Measurements from ENCODE around the gene ADCK1. TPM values are rescaled to one million over a fixed set of nuclear protein-coding genes. Genes with fewer than 3 reads are reported as not detected.

ADCK1 gene
- total RNA-seq, 1 experiment from 2014 or later: 10.1 TPM

GRCh38 chr14:77869340-77869739 is 69.4 kb downstream of the ADCK1 start:
- H3K4me1 ChIP-seq (ENCODE audit: control insufficient read depth, insufficient read depth, low read length): no peaks in the 10 kb centered on the region
- no peaks in the 10 kb centered on the region for H3K36me3 ChIP-seq (ENCODE audit: control insufficient read depth, insufficient read depth, low read length)
- ATAC-seq: no peak
- no TSS peak for BruUV-seq (replicated peaks)
- CTCF ChIA-PET: no interaction called here
- intact Hi-C loops (cut with micrococcal nuclease; ENCODE audit: unreplicated experiment) (loop anchor here (10.0 kb wide), 1 partner anchor 115 kb away; no protein-coding TSS in a partner anchor), in situ Hi-C loops (cut with HindIII; ENCODE audit: low pct_unique_long_range_greater_than_20kb, low sequenced_read_pairs) (no loop called here)
- no peak overlapping the region for H3K4me3 ChIP-seq (ENCODE audit: low read depth in 2 of 2, low read length in 2 of 2)
- H3K27ac ChIP-seq (ENCODE audit: low read length): no peak overlapping the region
- no peak for DNase-seq (ENCODE audit: low read depth, low spot score)
- H3K27me3 ChIP-seq (ENCODE audit: control insufficient read depth, insufficient read depth, low read length): no peaks in the 10 kb centered on the region
- H3K9me3 ChIP-seq (ENCODE audit: control insufficient read depth, insufficient read depth, low read depth, low read length): no peaks in the 10 kb centered on the region
- TF ChIP-seq POLR2AphosphoS5 (IDR thresholded peaks at IDR 0.05; ENCODE audit: low read depth, low read length) (no peak), TCF7L2 (IDR thresholded peaks at IDR 0.05; ENCODE audit: low read depth, low read length) (no peak), CTCF (IDR thresholded peaks at IDR 0.05) (no peak)
- TF ChIP-seq, protein P1, sequence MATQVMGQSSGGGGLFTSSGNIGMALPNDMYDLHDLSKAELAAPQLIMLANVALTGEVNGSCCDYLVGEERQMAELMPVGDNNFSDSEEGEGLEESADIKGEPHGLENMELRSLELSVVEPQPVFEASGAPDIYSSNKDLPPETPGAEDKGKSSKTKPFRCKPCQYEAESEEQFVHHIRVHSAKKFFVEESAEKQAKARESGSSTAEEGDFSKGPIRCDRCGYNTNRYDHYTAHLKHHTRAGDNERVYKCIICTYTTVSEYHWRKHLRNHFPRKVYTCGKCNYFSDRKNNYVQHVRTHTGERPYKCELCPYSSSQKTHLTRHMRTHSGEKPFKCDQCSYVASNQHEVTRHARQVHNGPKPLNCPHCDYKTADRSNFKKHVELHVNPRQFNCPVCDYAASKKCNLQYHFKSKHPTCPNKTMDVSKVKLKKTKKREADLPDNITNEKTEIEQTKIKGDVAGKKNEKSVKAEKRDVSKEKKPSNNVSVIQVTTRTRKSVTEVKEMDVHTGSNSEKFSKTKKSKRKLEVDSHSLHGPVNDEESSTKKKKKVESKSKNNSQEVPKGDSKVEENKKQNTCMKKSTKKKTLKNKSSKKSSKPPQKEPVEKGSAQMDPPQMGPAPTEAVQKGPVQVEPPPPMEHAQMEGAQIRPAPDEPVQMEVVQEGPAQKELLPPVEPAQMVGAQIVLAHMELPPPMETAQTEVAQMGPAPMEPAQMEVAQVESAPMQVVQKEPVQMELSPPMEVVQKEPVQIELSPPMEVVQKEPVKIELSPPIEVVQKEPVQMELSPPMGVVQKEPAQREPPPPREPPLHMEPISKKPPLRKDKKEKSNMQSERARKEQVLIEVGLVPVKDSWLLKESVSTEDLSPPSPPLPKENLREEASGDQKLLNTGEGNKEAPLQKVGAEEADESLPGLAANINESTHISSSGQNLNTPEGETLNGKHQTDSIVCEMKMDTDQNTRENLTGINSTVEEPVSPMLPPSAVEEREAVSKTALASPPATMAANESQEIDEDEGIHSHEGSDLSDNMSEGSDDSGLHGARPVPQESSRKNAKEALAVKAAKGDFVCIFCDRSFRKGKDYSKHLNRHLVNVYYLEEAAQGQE (IDR thresholded peaks at IDR 0.05; ENCODE audit: insufficient read depth in 1 of 2, low read depth in 2 of 2, low read length in 1 of 2): no peak
- POLR2A ChIA-PET: no interaction called here

- Histone ChIP-seq H3K36me3 (ENCODE audit: control insufficient read depth, insufficient read depth, low read length) (no peaks in the 10 kb centered on the region), H3K4me3 (ENCODE audit: low read depth in 2 of 2, low read length in 2 of 2) (no peak overlapping the region), H3K27ac (ENCODE audit: low read length) (no peak overlapping the region), H3K9me3 (ENCODE audit: control insufficient read depth, insufficient read depth, low read depth, low read length) (no peaks in the 10 kb centered on the region), H3K4me1 (ENCODE audit: control insufficient read depth, insufficient read depth, low read length) (no peaks in the 10 kb centered on the region), H3K27me3 (ENCODE audit: control insufficient read depth, insufficient read depth, low read length) (no peaks in the 10 kb centered on the region)
- in situ Hi-C loops (cut with HindIII; ENCODE audit: low pct_unique_long_range_greater_than_20kb, low sequenced_read_pairs): no loop called here
- ATAC-seq (no peak), DNase-seq (ENCODE audit: low read depth, low spot score) (no peak)
- POLR2A ChIA-PET: no interaction called here
- intact Hi-C loops (cut with micrococcal nuclease; ENCODE audit: unreplicated experiment): no loop called here
- BruUV-seq (replicated peaks): no TSS peak
- CTCF ChIA-PET: no interaction called here
- TF ChIP-seq, protein P1 (IDR thresholded peaks at IDR 0.05; ENCODE audit: insufficient read depth in 1 of 2, low read depth in 2 of 2, low read length in 1 of 2): no peak
- TF ChIP-seq POLR2AphosphoS5 (IDR thresholded peaks at IDR 0.05; ENCODE audit: low read depth, low read length): no peak
- TF ChIP-seq SIN3A (IDR thresholded peaks at IDR 0.05; ENCODE audit: borderline replicate concordance, insufficient read depth, low read depth, low read length): no peak
- TF ChIP-seq TCF7L2 (IDR thresholded peaks at IDR 0.05; ENCODE audit: low read depth, low read length): no peak
- no peak for TF ChIP-seq CTCF (IDR thresholded peaks at IDR 0.05)
Measured at GRCh38 chr14:77870646-77871045, 70.7 kb downstream of the ADCK1 start.
